Lower leg skin (tissue), 3 donors: ENCODE measurements around the gene B3GNT2.

Experiments used
- POLR2A ChIP-seq, 2 donors: fragments of 450-650 bp; IDR thresholded peaks; one replicate each; pipeline ENCODE4 v1.6.1; 2016 to 2017; ENCODE audit warnings: antibody characterized with exemption in 2 of 2, mild to moderate bottlenecking in 1 of 2, moderate library complexity in 1 of 2
- TF ChIP-seq, protein P1 (sequence below), 3 donors: fragments of 450-650 bp; IDR thresholded peaks; one replicate each; pipeline ENCODE4 v1.5.1; 2016; ENCODE audit warnings: antibody characterized with exemption in 3 of 3, mild to moderate bottlenecking in 3 of 3, moderate library complexity in 2 of 3

DNA sequence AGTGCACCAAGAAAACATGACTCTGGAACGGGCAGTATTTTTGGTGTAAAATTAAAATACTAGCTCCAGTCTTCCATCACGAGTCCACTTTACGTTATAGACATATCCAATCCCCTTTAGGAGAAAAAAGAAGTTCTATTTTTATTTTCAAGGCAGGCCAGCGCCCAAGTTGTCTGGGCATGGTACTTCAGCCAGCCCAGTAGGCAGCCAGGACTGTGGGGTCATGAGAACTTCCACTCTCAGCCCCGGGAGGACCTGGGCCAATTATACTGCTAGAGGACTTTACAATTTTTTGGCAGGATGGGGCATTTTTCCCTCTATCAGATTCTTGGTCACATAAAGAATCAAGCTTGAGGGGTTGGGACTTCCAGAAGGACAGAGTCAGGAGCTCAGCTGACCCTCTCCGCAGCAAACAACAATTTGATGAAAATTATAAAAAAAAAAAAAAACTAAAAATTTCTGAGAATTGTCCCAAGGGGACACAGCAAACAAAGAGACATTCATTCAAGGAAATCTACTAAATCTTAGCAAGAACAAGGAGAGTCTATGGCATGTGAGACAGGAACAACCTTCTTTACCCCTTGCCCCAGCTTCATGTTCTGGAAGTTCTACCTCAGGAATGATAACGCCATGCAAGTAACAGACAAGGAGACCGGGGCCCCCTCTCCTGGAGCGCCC is 37.3 kb upstream of the B3GNT2 start:
- TF ChIP-seq, protein P1, sequence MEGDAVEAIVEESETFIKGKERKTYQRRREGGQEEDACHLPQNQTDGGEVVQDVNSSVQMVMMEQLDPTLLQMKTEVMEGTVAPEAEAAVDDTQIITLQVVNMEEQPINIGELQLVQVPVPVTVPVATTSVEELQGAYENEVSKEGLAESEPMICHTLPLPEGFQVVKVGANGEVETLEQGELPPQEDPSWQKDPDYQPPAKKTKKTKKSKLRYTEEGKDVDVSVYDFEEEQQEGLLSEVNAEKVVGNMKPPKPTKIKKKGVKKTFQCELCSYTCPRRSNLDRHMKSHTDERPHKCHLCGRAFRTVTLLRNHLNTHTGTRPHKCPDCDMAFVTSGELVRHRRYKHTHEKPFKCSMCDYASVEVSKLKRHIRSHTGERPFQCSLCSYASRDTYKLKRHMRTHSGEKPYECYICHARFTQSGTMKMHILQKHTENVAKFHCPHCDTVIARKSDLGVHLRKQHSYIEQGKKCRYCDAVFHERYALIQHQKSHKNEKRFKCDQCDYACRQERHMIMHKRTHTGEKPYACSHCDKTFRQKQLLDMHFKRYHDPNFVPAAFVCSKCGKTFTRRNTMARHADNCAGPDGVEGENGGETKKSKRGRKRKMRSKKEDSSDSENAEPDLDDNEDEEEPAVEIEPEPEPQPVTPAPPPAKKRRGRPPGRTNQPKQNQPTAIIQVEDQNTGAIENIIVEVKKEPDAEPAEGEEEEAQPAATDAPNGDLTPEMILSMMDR (IDR thresholded peaks at IDR 0.05): no peak
- no peak for TF ChIP-seq POLR2A (IDR thresholded peaks at IDR 0.05)
